HepG2 (cell line): ENCODE data around the gene STAT5A. TPM values are rescaled to one million over a fixed set of nuclear protein-coding genes. Genes with fewer than 3 reads are reported as not detected.

Source experiments
- ARNT2 ChIP-seq: sonication (generic); formaldehyde crosslinking; IDR thresholded peaks from 2 replicates; pipeline ENCODE4 v1.8.0; 2022; ENCODE audit warnings: mild to moderate bottlenecking, low read depth, missing genetic modification reagents, moderate library complexity
- ARNTL ChIP-seq: sonication (generic); formaldehyde crosslinking; IDR thresholded peaks from 2 replicates; pipeline ENCODE4 v1.4.0; 2020; ENCODE audit warnings: mild to moderate bottlenecking, missing genetic modification reagents
- CCDC6 ChIP-seq: sonication (generic); formaldehyde crosslinking; IDR thresholded peaks from 2 replicates; pipeline ENCODE4 v1.8.1; 2022; ENCODE audit warnings: mild to moderate bottlenecking, missing genetic modification reagents, moderate library complexity
- GLI4 ChIP-seq: sonication (generic); formaldehyde crosslinking; IDR thresholded peaks from 2 replicates; pipeline ENCODE4 v1.5.1; 2020; ENCODE audit warnings: missing genetic modification reagents, mild to moderate bottlenecking, moderate library complexity, borderline replicate concordance
- IRF2 ChIP-seq: IDR thresholded peaks from 2 replicates; pipeline ENCODE4 v1.6.1; 2018; ENCODE audit warnings: missing genetic modification reagents, missing compliant biosample characterization
- MEIS2 ChIP-seq: sonication (generic); formaldehyde crosslinking; IDR thresholded peaks from 2 replicates; pipeline ENCODE4 v1.9.0; 2021; ENCODE audit warnings: mild to moderate bottlenecking, missing genetic modification reagents
- MIXL1 ChIP-seq: IDR thresholded peaks from 2 replicates; pipeline ENCODE4 v1.6.1; 2016
- PAWR ChIP-seq: sonication (generic); formaldehyde crosslinking; IDR thresholded peaks from 2 replicates; pipeline ENCODE4 v1.4.0; 2020; ENCODE audit warnings: missing genetic modification reagents, mild to moderate bottlenecking, borderline replicate concordance
- PITX1 ChIP-seq: sonication (generic); formaldehyde crosslinking; IDR thresholded peaks from 2 replicates; pipeline ENCODE4 v1.5.1; 2020; ENCODE audit warnings: mild to moderate bottlenecking, missing genetic modification reagents
- PRDM15 ChIP-seq: sonication (generic); formaldehyde crosslinking; IDR thresholded peaks from 2 replicates; pipeline ENCODE4 v1.4.0; 2020; ENCODE audit warnings: missing genetic modification reagents
- RBAK ChIP-seq: sonication (generic); formaldehyde crosslinking; IDR thresholded peaks from 2 replicates; pipeline ENCODE4 v1.5.1; 2020; ENCODE audit warnings: mild to moderate bottlenecking, missing genetic modification reagents
- REL ChIP-seq: sonication (generic); formaldehyde crosslinking; conservative IDR thresholded peaks from 2 replicates; pipeline ENCODE4 v1.8.0; 2022; ENCODE audit warnings: mild to moderate bottlenecking, missing genetic modification reagents, moderate library complexity
- RNF2 ChIP-seq: fragments of 450-650 bp; conservative IDR thresholded peaks from 2 replicates; pipeline ENCODE4 v1.6.1; 2016; ENCODE audit warnings: low read depth
- RXRB ChIP-seq: IDR thresholded peaks from 2 replicates; pipeline ENCODE4 v1.6.1; 2016; ENCODE audit warnings: borderline replicate concordance, missing genetic modification reagents, missing compliant biosample characterization
- TBX3 ChIP-seq: fragments of 450-650 bp; IDR thresholded peaks from 2 replicates; pipeline ENCODE4 v1.6.1; 2017; ENCODE audit warnings: antibody characterized with exemption, mild to moderate bottlenecking, inconsistent platforms, borderline replicate concordance
- TGIF2 ChIP-seq: IDR thresholded peaks from 2 replicates; pipeline ENCODE4 v1.6.1; 2016; ENCODE audit warnings: control low read depth, missing compliant biosample characterization
- ZNF160 ChIP-seq: sonication (generic); formaldehyde crosslinking; IDR thresholded peaks from 2 replicates; pipeline ENCODE4 v1.8.0; 2022; ENCODE audit warnings: mild to moderate bottlenecking, inconsistent platforms, missing genetic modification reagents
- ZNF263 ChIP-seq: sonication (generic); formaldehyde crosslinking; IDR thresholded peaks from 2 replicates; pipeline ENCODE4 v1.4.0; 2020; ENCODE audit warnings: missing genetic modification reagents
- ZNF326 ChIP-seq: sonication (generic); formaldehyde crosslinking; IDR thresholded peaks from 2 replicates; pipeline ENCODE4 v1.4.0; 2020; ENCODE audit warnings: missing genetic modification reagents, borderline replicate concordance
- ZNF512 ChIP-seq: sonication (generic); formaldehyde crosslinking; IDR thresholded peaks from 2 replicates; pipeline ENCODE4 v1.4.0; 2020; ENCODE audit warnings: mild to moderate bottlenecking, missing genetic modification reagents
- ZNF639 ChIP-seq: conservative IDR thresholded peaks from 2 replicates; pipeline ENCODE4 v1.6.1; 2018; ENCODE audit warnings: missing genetic modification reagents
- ZNF691 ChIP-seq: sonication (generic); formaldehyde crosslinking; IDR thresholded peaks from 2 replicates; pipeline ENCODE4 v1.4.0; 2020; ENCODE audit warnings: missing genetic modification reagents, low read depth, mild to moderate bottlenecking, borderline replicate concordance
- ZNF768 ChIP-seq: sonication (generic); formaldehyde crosslinking; IDR thresholded peaks from 2 replicates; pipeline ENCODE4 v1.4.0; 2020; ENCODE audit warnings: missing genetic modification reagents
- polyA plus RNA-seq, 8 experiments: library from polyadenylated mRNA; depleted of rRNA in 3 of 8; stranded (reverse) in 7 of 8; unstranded in 1 of 8; fragments of >200 nt; fragmentation: Illumina TruSeq in 4 of 8; extraction: Trizol in 4 of 8; gene quantifications; 2 replicates each; pipeline versions ENCODE4 v1.2.1 to v1.2.3, GENCODE V29; 2011 to 2016; ENCODE audit warnings: low read depth in 4 of 8, missing spikeins in 1 of 8, mixed read lengths in 1 of 8; ENCODE audit not compliant: insufficient read depth in 1 of 8
- total RNA-seq, 5 experiments: library from RNA; depleted of rRNA; stranded (reverse); fragments of >200 nt; fragmentation: Illumina TruSeq; extraction: Trizol; gene quantifications; 2 replicates each; pipeline ENCODE4 v1.2.3, GENCODE V29; 2016; ENCODE audit warnings: low read depth in 1 of 5

The STAT5A gene
- total and polyA plus RNA-seq, 2 of the 13 experiments (the other 11 are each of a cell fraction or from before 2014, with no cell fraction given), result 1.4 to 4.1 TPM

- TF ChIP-seq MIXL1 (peak; percentile 71; the same call in 1 of the 2 replicates), ZNF639 (CRISPR knock-in tag) (no peak), PAWR (CRISPR knock-in tag) (no peak), ZNF263 (CRISPR knock-in tag) (peak; percentile 98), GLI4 (CRISPR knock-in tag) (no peak), ZNF326 (peak; percentile 66), ZNF691 (CRISPR knock-in tag) (peak; percentile 79; the same call in 1 of the 2 replicates), PRDM15 (CRISPR knock-in tag) (0 out of 2 replicates have a peak, but pooled peaks have one; percentile 30), ZNF768 (CRISPR knock-in tag) (0 out of 2 replicates have a peak, but pooled peaks have one; percentile 21), MEIS2 (CRISPR knock-in tag) (0 out of 2 replicates have a peak, but pooled peaks have one; percentile 44), ARNT2 (CRISPR knock-in tag) (no peak; the same call in none of the 2 replicates), TGIF2 (no peak), IRF2 (CRISPR knock-in tag) (peak; percentile 82; the same call in 1 of the 2 replicates), PITX1 (peak; percentile 65), ZNF160 (CRISPR knock-in tag) (peak; percentile 86; the same call in 1 of the 2 replicates), CCDC6 (peak; percentile 80; the same call in 1 of the 2 replicates), RBAK (CRISPR knock-in tag) (0 out of 2 replicates have a peak, but pooled peaks have one; percentile 61), RNF2 (no peak), RXRB (peak; percentile 88), TBX3 (no peak), ARNTL (CRISPR knock-in tag) (peak; percentile 81), REL (no peak), ZNF512 (no peak)
These were observed 23.1 kb downstream of the STAT5A start (continued) for GRCh38 chr17:42311240-42312034.
